Epidermal melanocyte (primary cell): ENCODE measurements around the gene LEFTY2.
"Not testable (repeated sequence)": the region's sequence is repeated elsewhere in the genome, so short reads cannot be mapped to it uniquely, and the experiment has no call there.

Experiments used
- DNase-seq: peaks from one replicate; pipeline ENCODE4 v3.0.0; 2011; ENCODE audit warnings: low spot score; ENCODE audit not compliant: insufficient read length

Gene LEFTY2

DNA sequence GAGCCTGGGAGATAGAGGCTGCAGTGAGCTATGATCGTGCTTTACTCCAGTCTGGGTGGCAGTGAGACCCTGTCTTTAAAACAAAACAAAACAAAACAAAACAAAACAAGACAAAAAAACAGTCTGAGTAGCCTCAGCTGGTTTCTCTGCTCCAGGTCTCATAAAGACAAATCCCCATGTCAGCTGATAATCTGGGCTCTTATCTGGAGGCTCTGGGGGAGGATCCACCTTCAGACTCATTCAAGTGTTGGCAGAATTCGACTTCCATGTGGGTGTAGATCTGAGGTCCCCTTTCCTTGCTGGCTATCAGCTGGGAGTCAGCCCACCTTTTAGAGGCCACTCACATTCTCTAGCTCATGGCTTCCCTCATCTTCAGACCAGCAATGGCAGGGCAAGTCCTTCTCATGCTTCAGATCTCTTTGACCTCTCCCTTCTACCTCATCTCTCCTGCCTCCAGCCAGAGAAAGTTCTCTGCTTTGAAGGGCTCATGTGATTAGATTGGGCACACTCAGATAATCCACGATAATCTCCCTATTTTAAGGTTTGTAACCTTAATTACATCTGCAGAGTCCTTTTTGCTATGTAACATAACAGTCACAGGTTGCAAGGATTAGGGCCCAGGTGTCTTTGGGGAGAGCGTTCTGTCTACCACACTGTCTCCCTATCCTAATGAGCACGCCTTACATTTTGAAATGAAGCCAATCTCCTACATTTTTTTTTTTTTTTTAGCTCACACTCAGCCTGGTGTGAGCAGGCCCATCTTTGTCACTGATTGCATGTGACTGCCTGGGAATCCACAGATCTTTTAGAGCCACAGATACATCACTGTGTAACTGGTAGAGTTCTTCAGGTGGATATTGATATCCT, 9.5 kb downstream of the LEFTY2 start:
- DNase-seq: no peak

GRCh38 chr1:225930566-225930965, 10.5 kb downstream of the LEFTY2 start:
- no peak for DNase-seq

GRCh38 chr1:225929462-225929861, 11.6 kb downstream of the LEFTY2 start:
- not testable (repeated sequence) for DNase-seq

DNA sequence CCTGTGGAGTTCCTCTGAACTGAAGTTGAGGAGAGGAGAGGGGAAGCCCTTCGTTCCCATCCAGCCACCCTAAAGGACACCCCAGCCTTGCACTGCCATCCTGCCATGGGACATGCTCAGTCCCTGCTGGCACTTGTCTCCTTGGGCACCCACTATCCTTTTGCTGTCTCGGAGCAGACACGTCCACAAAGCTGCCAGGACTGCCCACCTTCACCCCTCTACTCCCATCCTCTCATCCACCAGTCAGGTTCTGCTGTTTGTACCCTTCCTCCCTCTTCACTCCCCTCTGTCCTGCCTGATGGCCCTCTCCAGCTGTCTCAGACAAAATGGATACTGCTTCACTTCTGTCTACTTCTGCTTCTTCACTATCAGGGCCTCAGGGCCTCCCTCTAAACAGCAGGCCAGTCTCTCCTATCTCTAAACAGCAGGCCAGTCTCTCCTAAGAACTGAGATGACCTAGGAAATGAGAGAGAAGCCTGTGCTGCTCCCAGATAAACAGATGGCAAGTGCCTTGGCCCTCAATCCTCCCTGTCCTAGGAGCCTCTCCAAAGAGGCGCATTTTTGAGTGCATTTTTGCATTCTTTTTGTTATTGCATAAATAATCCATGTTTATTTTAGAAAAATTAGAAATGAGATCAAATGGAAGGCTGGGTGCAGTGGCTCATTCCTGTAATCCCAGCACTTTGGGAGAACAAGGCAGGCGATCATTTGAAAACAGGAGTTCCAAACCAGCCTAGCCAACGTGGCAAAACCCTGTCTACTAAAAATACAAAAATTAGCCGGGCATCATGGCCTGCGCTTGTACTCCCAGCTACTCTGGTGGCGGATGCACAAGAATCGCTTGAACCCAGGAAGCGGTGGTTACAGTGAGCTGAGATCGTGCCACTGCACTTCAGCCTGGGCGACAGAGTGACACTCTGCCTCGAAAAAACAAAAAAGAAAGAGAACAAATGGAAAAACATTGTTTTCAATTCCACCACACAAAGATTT, 12.5 kb downstream of the LEFTY2 start:
- no peak for DNase-seq

DNA sequence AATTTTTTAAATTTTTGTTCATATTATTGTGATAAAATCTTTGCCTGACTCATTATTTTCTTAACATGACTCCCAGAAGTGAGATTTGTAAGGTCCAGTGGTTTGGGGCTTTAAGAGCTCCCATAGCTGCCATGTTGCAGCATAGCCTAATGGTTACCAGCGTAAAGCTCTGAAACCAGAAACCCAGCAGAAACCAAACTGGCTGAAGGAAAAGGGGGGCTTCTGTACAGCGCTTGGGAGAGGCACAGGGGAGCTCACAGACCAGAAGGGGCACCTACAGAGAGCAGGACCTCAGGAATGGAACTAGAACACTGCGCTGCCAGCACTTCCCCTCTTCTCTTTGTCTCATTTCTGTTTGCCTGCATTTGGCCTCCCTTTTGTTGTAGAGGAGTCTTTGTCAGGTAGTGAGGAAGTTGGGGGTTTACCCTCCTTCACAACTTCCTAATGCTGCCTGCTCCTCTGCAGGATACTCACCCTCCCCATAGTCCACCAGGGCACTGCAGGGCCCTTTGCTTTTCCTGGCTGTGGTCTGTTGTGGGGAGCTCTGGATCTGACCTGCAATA, 14.4 kb downstream of the LEFTY2 start:
- no peak for DNase-seq

GRCh38 chr1:225923692-225924555, 17.1 kb downstream of the LEFTY2 start, which contains the start of gene PYCR2:
Gene PYCR2 (minus strand): TSS chr1:225924250. CDS start chr1:225924110, 140 bp downstream.
- DNase-seq: peak; percentile 99

DNA sequence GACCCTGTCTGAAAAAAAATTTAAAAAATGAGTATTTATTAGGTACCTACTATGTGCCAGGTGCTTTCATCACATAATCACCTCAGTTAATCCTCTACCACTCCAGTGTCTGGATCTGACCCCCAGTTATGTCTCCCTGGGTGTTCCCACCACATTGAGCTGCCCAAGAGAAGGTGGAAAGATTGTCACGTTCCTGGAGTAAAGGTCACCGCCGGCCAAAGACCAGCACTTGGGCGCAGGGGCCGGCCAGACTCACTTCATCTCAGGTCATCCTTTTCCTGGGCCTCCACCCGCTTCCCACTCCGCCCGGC, 17.7 kb downstream of the LEFTY2 start:
- no peak for DNase-seq

GRCh38 chr1:225921734-225922709, 19.0 kb downstream of the LEFTY2 start:
- DNase-seq: no peak

GRCh38 chr1:225919906-225920305, 21.1 kb downstream of the LEFTY2 start:
- DNase-seq: peak; percentile 94

- DNase-seq: no peak
Observed at GRCh38 chr1:225918280-225918679, 22.7 kb downstream of the LEFTY2 start.

- no peak for DNase-seq
Observed at GRCh38 chr1:225917536-225917935, 23.5 kb downstream of the LEFTY2 start.

- no peak for DNase-seq
Observed at GRCh38 chr1:225917101-225917500, 23.9 kb downstream of the LEFTY2 start.

- no peak for DNase-seq
Observed at GRCh38 chr1:225915538-225915991, 25.5 kb downstream of the LEFTY2 start.

DNA sequence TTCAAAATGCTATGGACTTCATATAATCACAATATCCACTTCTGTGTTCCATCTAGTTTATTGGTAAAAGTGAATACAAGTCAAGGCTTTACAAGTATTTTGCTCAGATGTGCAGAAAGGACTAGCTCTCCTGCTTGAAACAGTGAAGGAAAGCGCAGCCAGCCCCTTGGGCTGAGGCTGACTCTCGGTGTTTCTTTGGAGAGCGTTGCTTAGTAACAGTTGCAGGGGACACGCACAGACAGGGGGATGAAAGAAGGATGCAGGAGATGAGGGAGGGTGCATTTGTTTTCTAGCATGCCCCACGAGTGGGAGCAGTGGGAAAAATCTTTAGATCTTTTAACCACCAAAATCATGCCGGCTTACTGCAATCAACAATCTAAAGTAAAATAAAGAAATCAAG, 26.1 kb downstream of the LEFTY2 start:
- no peak for DNase-seq

DNA sequence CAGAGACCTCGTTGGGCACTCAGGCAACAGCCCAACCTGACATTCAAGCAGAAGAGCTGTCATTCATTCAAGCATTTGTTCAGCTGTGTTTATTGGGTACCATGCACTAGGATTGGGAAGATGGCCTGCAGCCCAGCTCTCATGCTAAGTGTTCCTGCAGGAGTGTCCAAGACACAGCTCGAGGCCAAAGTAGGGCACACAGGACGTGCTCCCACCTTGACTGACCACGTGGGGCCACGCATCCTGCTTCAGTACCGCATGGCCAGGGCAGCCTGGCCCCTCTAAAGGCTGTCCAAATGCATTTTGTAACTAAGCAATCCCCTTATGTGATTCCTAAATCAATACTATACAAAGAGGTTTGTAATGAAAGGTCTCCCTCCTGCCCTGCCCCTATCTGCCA, 26.6 kb downstream of the LEFTY2 start:
- no peak for DNase-seq

DNA sequence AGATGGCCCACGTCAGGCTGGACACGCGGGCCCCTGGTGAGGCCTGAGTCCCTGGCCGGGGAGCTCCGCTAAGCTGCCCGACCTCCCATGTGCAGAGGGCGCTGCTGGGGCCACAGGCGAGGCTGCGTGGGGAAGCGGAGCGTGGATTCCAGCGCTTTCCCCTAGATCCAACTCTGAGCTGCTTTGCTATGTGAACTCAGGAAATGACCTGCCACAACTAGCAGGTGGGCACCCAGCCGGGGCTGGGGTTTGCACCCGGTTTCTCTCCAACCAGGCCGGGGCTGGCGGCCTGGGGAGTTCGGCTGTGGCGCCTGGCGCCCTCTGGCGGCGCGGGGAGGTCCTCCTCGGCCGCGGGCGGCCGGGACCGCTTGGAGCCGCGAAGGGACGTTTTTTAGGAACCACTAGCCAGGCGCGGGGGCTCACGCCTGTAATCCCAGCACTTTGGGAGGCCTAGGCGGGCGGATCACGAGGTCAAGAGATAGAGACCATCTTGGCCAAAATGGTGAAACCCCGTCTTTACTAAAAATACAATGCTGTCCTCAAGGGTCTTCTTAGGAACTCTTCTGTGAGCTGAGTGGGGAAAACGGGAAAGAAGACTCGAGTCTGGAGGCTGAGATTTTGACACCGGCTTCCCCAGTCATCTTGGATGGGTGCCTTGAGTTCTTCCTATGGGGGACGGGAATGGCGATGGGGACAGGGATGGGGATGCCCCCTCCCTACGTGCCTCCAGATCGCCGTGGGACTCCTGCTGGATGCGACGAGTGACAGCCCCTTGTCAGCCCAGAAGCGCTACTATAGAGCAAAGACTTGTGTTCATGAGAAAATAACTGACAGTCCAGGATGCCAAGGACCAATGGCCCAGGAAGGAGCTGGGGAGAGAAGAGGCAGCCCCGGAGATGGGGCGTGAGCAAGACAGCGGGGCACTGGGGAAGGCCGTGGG, 29.6 kb downstream of the LEFTY2 start:
- DNase-seq: peak; percentile 24

DNA sequence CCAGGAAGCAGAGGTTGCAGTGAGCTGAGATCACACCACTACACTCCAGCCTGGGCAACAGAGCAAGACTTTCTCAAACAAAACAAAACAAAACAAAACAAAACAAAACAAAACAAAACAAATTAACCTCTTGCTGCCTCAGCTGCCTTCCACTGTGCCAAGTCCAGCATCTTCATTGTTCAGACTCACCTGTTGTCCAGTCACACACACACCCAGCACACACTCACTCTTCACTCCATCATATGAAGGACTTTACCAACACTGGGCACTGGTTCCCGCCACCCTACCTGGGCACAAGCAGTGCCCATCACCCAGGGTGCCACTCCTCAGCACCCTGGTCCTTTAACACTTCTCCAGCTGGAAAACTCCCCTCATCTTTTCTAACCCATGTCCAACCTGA, 31.5 kb downstream of the LEFTY2 start:
- no peak for DNase-seq

- no peak for DNase-seq
Observed at GRCh38 chr1:225908773-225909172, 32.2 kb downstream of the LEFTY2 start.
